Measurements from ENCODE around the gene EXOC6. TPM values are rescaled to one million over a fixed set of nuclear protein-coding genes. Genes with fewer than 3 reads are reported as not detected.

The EXOC6 gene
- polyA plus RNA-seq, 1 donor, result 20.3 TPM

DNA sequence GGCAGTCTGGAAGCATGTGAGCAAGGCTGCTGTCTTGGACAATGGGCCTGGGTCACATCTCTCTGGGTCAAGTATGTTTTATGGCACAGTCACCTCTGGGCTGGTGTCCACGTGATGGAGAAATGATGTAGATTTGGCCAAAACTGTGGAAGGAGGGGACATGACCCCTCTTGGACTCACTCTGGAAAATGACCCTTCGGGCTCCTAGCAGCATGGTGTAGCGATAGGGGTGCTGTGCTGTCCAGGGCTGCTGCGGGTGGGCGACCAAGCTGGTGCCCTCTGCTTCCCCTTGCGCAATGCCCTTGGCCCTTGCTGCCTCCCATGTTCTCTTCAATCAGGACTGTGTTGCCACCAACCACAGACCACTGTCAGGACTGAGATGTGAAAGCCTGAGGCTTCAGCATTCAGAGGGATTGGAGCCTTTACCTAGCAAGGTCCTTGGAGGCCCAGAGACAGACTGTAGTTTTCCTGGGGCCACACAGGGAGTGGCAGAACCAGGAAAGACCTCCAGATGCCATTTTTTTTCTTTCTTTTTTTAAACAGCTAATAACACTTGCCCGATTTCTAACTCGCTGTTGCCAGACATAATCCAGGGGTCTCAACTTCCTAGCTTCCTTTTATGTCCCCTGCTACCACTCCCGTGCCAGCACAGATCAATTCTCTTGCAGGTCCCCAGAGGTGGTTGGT is 231.5 kb downstream of the EXOC6 start:
- peaks cover 35% of the 10 kb centered on the region for H3K27me3 ChIP-seq (ENCODE audit: control insufficient read depth, insufficient read depth, low read length)
- DNase-seq, result no peak
- H3K36me3 ChIP-seq (ENCODE audit: control insufficient read depth, insufficient read depth, low read length), result no peaks in the 10 kb centered on the region
- WGBS (ENCODE audit: insufficient coverage, low lambda C conversion rate), result 90% methylated on average over 2 of the region's 9 CpGs
- H3K9me3 ChIP-seq (ENCODE audit: control insufficient read depth, low read depth, low read length), result no peaks in the 10 kb centered on the region
- no peak overlapping the region for H3K4me3 ChIP-seq (ENCODE audit: low read length)
- H3K27ac ChIP-seq (ENCODE audit: low read length), result no peak overlapping the region
- H3K4me1 ChIP-seq (ENCODE audit: control insufficient read depth, insufficient read depth, low read length), result peaks cover 6% of the 10 kb centered on the region

DNA sequence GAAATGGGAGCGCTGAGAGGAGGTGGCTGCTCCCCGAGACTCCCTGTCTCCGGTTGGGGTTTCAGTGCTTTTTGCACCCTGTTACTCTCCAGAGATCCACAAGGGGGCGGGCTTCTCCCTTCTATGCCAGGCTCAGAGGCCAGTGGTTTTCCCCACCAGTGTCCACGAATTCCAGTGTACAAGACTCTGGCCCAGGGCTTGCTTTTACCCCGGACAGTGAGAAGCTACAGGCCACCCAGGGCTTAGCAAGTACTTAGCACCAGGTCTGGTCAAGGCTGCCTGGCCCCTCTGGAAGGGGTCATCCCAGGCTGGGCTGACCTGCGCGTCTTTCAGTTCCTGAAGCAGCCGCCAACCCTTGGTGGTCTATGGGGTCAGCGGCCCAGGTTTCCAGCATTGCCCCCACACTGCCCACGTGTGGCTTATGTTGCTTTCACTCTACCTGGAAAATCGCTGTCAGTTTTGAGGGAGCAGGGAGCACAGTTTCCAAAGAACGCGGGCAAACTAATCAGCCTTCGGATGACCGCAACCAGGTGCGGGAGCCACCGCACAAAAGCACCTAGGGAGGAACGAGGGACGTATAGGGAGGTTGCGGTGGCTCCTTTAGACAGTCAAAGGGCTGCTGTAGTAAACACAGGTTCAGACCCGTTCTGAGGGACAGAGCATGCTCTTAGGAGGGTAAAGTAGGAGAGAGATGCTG is 232.2 kb downstream of the EXOC6 start:
- Histone ChIP-seq H3K27ac (ENCODE audit: low read length) (no peak overlapping the region), H3K27me3 (ENCODE audit: control insufficient read depth, insufficient read depth, low read length) (peaks cover 28% of the 10 kb centered on the region), H3K4me3 (ENCODE audit: low read length) (no peak overlapping the region), H3K36me3 (ENCODE audit: control insufficient read depth, insufficient read depth, low read length) (no peaks in the 10 kb centered on the region), H3K4me1 (ENCODE audit: control insufficient read depth, insufficient read depth, low read length) (no peaks in the 10 kb centered on the region), H3K9me3 (ENCODE audit: control insufficient read depth, low read depth, low read length) (no peaks in the 10 kb centered on the region)
- no CpG with 5 or more reads among the region's 22 CpGs for WGBS (ENCODE audit: insufficient coverage, low lambda C conversion rate)
- no peak for DNase-seq

DNA sequence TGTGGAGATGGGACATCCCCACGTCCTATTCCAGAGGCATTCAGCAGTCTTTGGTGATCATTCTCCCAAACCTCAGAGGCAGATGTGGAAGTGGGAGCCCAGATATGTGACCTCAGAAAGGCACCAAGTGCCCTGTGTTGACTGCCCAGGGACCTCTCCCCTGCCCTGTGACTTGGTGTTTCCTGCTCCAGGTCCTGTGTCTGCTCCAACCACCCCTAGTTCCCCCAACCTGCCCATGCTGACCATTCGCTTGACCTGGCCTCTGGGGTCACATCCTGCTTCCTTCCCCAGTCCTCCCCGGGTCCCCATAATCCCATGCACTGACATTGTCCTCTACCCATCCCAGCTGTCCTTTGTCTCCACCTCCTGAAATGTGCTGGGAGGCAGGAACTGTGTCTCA is 233.0 kb downstream of the EXOC6 start:
- DNase-seq, result no peak
- Histone ChIP-seq H3K9me3 (ENCODE audit: control insufficient read depth, low read depth, low read length) (no peaks in the 10 kb centered on the region), H3K36me3 (ENCODE audit: control insufficient read depth, insufficient read depth, low read length) (no peaks in the 10 kb centered on the region), H3K4me1 (ENCODE audit: control insufficient read depth, insufficient read depth, low read length) (no peaks in the 10 kb centered on the region), H3K4me3 (ENCODE audit: low read length) (no peak overlapping the region), H3K27ac (ENCODE audit: low read length) (no peak overlapping the region), H3K27me3 (ENCODE audit: control insufficient read depth, insufficient read depth, low read length) (peaks cover 20% of the 10 kb centered on the region)
- no CpG with 5 or more reads among the region's 3 CpGs for WGBS (ENCODE audit: insufficient coverage, low lambda C conversion rate)

DNA sequence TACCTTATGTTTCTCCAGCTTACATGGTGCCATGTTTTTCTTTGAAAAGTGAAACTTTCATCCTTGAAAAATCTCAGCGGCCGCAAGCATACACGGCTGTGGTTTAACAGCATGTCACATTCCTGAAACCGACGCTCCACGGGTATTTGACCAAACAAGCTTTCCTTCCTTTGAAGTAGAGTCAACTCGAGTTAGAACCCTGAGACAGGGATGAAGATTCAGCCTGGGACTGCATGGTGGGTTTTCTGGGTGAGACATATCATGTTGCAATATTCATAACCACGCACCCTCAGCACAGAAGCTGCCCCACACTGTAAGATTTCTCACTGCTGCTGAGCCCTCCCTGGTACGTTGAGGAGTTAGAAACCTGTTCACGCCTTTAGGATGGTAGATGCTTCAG is 233.5 kb downstream of the EXOC6 start:
- H3K27ac ChIP-seq (ENCODE audit: low read length), result no peak overlapping the region
- no peak for DNase-seq
- no CpG with 5 or more reads among the region's 10 CpGs for WGBS (ENCODE audit: insufficient coverage, low lambda C conversion rate)
- no peaks in the 10 kb centered on the region for H3K36me3 ChIP-seq (ENCODE audit: control insufficient read depth, insufficient read depth, low read length)
- H3K9me3 ChIP-seq (ENCODE audit: control insufficient read depth, low read depth, low read length), result no peaks in the 10 kb centered on the region
- peaks cover 15% of the 10 kb centered on the region for H3K27me3 ChIP-seq (ENCODE audit: control insufficient read depth, insufficient read depth, low read length)
- no peaks in the 10 kb centered on the region for H3K4me1 ChIP-seq (ENCODE audit: control insufficient read depth, insufficient read depth, low read length)
- no peak overlapping the region for H3K4me3 ChIP-seq (ENCODE audit: low read length)

DNA sequence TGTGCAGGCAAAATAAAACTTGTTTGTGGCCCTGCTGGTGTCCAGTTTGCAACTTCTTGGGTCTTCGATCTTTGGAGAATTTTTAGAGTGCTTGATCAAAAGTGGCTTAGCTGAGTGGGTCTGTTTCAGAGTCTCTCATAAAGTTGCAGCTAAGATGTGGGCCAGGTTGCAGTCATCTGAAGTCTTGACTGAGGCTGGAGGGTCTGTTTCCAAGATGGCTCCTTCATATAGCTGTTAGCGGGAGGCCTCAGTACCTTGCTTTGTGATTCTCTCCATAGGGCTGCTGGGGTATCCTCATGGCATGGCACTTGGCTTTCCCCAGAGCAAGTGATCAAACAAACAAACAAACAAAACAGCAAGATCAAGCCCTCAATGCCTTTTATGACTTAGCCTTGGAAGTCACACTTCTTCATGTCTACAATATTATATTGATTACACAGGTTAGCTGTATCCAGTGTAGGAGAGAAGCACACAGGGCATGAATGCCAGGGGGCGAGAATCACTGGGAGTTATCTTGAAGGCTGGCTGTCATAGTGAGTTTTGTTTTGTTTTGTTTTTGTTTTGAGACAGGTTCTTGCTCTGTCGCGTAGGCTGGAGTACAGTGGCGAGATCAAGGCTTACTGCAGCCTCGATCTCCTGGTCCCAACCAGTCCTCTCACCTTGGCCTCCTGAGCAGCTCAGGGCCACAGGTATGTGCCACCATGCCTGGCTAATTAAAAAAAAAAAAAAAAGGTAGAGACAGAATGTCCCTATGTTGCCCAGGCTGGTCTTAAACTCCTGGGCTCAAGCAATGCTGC is 235.6 kb downstream of the EXOC6 start:
- 100% methylated on average over 1 of the region's 7 CpGs for WGBS (ENCODE audit: insufficient coverage, low lambda C conversion rate)
- no peaks in the 10 kb centered on the region for H3K36me3 ChIP-seq (ENCODE audit: control insufficient read depth, insufficient read depth, low read length)
- DNase-seq, result no peak
- peaks cover 7% of the 10 kb centered on the region for H3K27me3 ChIP-seq (ENCODE audit: control insufficient read depth, insufficient read depth, low read length)
- H3K4me3 ChIP-seq (ENCODE audit: low read length), result no peak overlapping the region
- no peak overlapping the region for H3K27ac ChIP-seq (ENCODE audit: low read length)
- H3K4me1 ChIP-seq (ENCODE audit: control insufficient read depth, insufficient read depth, low read length), result no peaks in the 10 kb centered on the region
- H3K9me3 ChIP-seq (ENCODE audit: control insufficient read depth, low read depth, low read length), result no peaks in the 10 kb centered on the region

DNA sequence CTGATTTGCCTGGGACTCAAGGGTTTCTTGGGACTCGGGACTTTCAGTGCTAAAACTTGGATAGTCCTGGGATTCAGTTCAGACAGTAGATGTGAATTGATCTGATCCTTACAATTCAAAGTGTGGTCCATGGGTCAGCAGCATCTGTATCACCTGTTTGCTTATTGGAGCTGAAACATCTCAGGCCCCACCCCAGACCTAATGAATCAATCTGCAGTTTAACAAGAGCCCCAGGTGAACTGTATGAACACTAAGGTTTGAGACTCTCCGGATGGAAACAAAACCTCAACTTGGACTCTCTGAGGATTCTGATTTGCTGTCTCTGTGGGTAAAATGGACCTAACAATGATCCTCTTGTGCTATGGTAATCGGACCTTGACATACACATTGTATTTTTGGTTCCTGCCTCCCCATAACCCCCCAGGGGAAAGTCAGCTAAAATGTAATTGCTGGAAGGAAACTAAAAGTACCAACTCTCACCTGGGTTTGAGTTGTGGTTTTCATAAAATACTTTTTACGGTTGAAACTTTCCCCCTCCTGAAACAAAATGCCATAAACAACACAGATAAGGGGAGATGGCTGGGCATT is 237.0 kb downstream of the EXOC6 start:
- WGBS (ENCODE audit: insufficient coverage, low lambda C conversion rate), result no CpG with 5 or more reads among the region's 4 CpGs
- no peak overlapping the region for H3K27ac ChIP-seq (ENCODE audit: low read length)
- no peaks in the 10 kb centered on the region for H3K4me1 ChIP-seq (ENCODE audit: control insufficient read depth, insufficient read depth, low read length)
- H3K36me3 ChIP-seq (ENCODE audit: control insufficient read depth, insufficient read depth, low read length), result no peaks in the 10 kb centered on the region
- no peaks in the 10 kb centered on the region for H3K9me3 ChIP-seq (ENCODE audit: control insufficient read depth, low read depth, low read length)
- DNase-seq, result no peak
- H3K27me3 ChIP-seq (ENCODE audit: control insufficient read depth, insufficient read depth, low read length), result no peaks in the 10 kb centered on the region
- no peak overlapping the region for H3K4me3 ChIP-seq (ENCODE audit: low read length)

DNA sequence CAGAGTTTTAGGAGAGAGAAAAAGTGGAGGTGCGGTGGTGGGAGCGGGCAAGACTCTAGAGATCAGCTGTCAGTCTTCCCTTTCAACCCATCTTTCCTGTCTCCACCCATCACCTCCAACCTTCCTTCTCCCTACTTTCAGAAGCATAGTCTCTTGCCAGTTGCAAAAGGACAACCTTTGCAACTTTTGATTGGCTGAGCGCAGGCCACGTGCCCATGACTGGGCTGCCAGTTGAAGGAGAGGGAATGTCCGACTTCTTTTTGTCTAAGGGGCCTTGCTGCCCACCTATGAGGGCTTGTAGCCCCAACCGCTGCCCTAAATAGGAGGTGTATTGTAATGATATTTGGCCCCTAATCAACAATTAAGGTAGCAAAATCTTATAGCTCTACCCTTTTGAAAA is 238.0 kb downstream of the EXOC6 start:
- H3K4me3 ChIP-seq (ENCODE audit: low read length), result no peak overlapping the region
- no peak for DNase-seq
- no peaks in the 10 kb centered on the region for H3K36me3 ChIP-seq (ENCODE audit: control insufficient read depth, insufficient read depth, low read length)
- no CpG with 5 or more reads among the region's 6 CpGs for WGBS (ENCODE audit: insufficient coverage, low lambda C conversion rate)
- H3K27me3 ChIP-seq (ENCODE audit: control insufficient read depth, insufficient read depth, low read length), result no peaks in the 10 kb centered on the region
- H3K4me1 ChIP-seq (ENCODE audit: control insufficient read depth, insufficient read depth, low read length), result no peaks in the 10 kb centered on the region
- H3K9me3 ChIP-seq (ENCODE audit: control insufficient read depth, low read depth, low read length), result no peaks in the 10 kb centered on the region
- H3K27ac ChIP-seq (ENCODE audit: low read length), result no peak overlapping the region

DNA sequence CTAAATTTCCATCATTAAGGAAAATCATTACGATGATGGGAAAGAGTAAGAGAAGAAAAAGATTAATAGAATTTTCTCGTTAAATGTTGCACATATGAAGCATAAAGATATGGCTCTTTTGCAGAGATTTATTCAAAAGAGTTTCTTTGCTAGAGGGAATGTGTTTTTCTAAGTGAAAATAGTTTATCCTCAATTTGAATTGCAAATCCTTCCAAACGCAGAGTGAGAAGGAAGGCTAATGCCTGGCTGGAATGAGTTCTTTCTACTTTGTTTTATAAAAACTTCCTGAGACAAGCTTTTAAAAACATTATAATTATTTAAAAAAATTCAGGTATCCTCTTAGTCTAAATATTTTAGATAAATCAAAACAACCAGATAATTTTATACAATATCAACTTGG is 239.5 kb downstream of the EXOC6 start:
- no peaks in the 10 kb centered on the region for H3K36me3 ChIP-seq (ENCODE audit: control insufficient read depth, insufficient read depth, low read length)
- H3K27me3 ChIP-seq (ENCODE audit: control insufficient read depth, insufficient read depth, low read length), result no peaks in the 10 kb centered on the region
- 83% methylated on average over 3 of the region's 3 CpGs for WGBS (ENCODE audit: insufficient coverage, low lambda C conversion rate)
- no peaks in the 10 kb centered on the region for H3K4me1 ChIP-seq (ENCODE audit: control insufficient read depth, insufficient read depth, low read length)
- no peak for DNase-seq
- H3K27ac ChIP-seq (ENCODE audit: low read length), result no peak overlapping the region
- no peak overlapping the region for H3K4me3 ChIP-seq (ENCODE audit: low read length)
- no peaks in the 10 kb centered on the region for H3K9me3 ChIP-seq (ENCODE audit: control insufficient read depth, low read depth, low read length)

DNA sequence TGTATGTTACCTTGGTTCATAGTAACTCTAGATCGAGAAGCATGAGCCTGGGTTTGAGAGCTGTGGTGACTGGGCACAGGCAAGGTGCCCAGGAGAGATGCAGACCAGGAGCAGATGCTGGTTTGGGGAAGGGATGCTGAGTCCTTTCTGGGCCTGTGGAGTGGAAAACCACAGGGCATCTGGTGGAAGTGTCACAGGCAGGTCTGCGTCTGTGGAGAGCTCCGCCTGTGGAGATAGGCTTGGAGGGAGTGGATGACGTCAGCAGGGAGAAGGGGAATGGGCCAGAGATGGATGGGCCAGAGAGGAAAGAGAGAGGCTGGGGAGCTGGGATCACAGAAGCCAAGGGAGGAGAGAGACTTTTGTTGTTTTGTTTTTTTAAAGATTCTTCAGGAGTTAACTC is 240.1 kb downstream of the EXOC6 start:
- no peaks in the 10 kb centered on the region for H3K9me3 ChIP-seq (ENCODE audit: control insufficient read depth, low read depth, low read length)
- no CpG with 5 or more reads among the region's 4 CpGs for WGBS (ENCODE audit: insufficient coverage, low lambda C conversion rate)
- H3K27me3 ChIP-seq (ENCODE audit: control insufficient read depth, insufficient read depth, low read length), result no peaks in the 10 kb centered on the region
- no peak for DNase-seq
- no peak overlapping the region for H3K4me3 ChIP-seq (ENCODE audit: low read length)
- H3K36me3 ChIP-seq (ENCODE audit: control insufficient read depth, insufficient read depth, low read length), result no peaks in the 10 kb centered on the region
- no peak overlapping the region for H3K27ac ChIP-seq (ENCODE audit: low read length)
- H3K4me1 ChIP-seq (ENCODE audit: control insufficient read depth, insufficient read depth, low read length), result no peaks in the 10 kb centered on the region

DNA sequence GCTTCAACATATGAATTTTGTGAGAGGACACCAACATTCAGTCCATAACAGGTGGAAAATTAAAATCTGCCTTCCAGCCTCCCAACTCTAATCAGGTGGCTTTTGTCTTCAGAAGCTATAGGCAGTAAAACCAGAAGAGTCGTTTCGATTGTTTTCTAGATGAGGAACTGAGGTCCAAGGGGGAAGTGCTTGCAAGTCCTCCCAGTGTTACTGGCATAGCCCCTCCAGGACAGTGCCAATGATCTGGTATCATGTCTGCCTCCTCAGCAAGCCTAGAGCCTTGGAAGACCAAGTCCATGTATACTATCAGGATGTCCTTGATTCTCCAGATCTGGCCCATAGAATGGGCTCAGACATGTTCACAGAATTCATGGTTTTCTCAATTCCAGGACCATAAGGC is 242.3 kb downstream of the EXOC6 start:
- Histone ChIP-seq H3K4me3 (ENCODE audit: low read length) (no peak overlapping the region), H3K4me1 (ENCODE audit: control insufficient read depth, insufficient read depth, low read length) (no peaks in the 10 kb centered on the region), H3K9me3 (ENCODE audit: control insufficient read depth, low read depth, low read length) (no peaks in the 10 kb centered on the region), H3K27me3 (ENCODE audit: control insufficient read depth, insufficient read depth, low read length) (no peaks in the 10 kb centered on the region), H3K36me3 (ENCODE audit: control insufficient read depth, insufficient read depth, low read length) (no peaks in the 10 kb centered on the region), H3K27ac (ENCODE audit: low read length) (no peak overlapping the region)
- WGBS (ENCODE audit: insufficient coverage, low lambda C conversion rate), result no CpG with 5 or more reads among the region's 2 CpGs
- DNase-seq, result no peak
